ENCODE measurements around the gene ISYNA1. TPM values are rescaled to one million over a fixed set of nuclear protein-coding genes. Genes with fewer than 3 reads are reported as not detected.

Gene ISYNA1
- 27.1 to 47.3 TPM (median 45.2 TPM) in 5 replicates for total RNA-seq (2022; extraction: Qiagen RNA extraction; ENCODE audit: low read depth)

GRCh38 chr19:18437491-18438330 lies at the start of gene ISYNA1:
Gene ISYNA1, minus strand, starts transcription at chr19:18438133. Its CDS starts 154 bp downstream, at chr19:18437979.

GRCh38 chr19:18419195-18419698 lies 18.7 kb downstream of the ISYNA1 start, which contains the start of gene SSBP4:
Gene SSBP4, plus strand, starts transcription at chr19:18419398. Its CDS starts 251 bp downstream, at chr19:18419649.

GRCh38 chr19:18397242-18398202 lies 40.4 kb downstream of the ISYNA1 start, which contains the start of gene LRRC25:
Gene LRRC25, minus strand, starts transcription at chr19:18397622. Its CDS starts 659 bp downstream, at chr19:18396963.

GRCh38 chr19:18385675-18386542 lies 52.0 kb downstream of the ISYNA1 start, which contains the start of gene GDF15:
Gene GDF15, plus strand, starts transcription at chr19:18386158. Its CDS starts 32 bp downstream, at chr19:18386190.

Other genes starting within 250 kb of the ISYNA1 start
- 9.0 to 13.3 TPM (median 10.7 TPM) in 5 replicates for gene MPV17L2, start 244.9 kb downstream of the ISYNA1 start, total RNA-seq (2022; extraction: Qiagen RNA extraction; ENCODE audit: low read depth)
- 0.53 to 1.1 TPM (median 0.57 TPM) in 5 replicates for gene RAB3A, start 234.1 kb downstream of the ISYNA1 start, total RNA-seq (2022; extraction: Qiagen RNA extraction; ENCODE audit: low read depth)
- gene PDE4C, start 211.7 kb downstream of the ISYNA1 start, total RNA-seq (2022; extraction: Qiagen RNA extraction; ENCODE audit: low read depth): 0.27 to 0.50 TPM in 2 of 5 replicates, not detected in the others
- gene IQCN, start 163.7 kb downstream of the ISYNA1 start, total RNA-seq (2022; extraction: Qiagen RNA extraction; ENCODE audit: low read depth): 0.32 to 0.49 TPM (median 0.40 TPM) in 5 replicates
- 35.1 to 63.5 TPM (median 51.7 TPM) in 5 replicates for gene JUND, start 156.5 kb downstream of the ISYNA1 start, total RNA-seq (2022; extraction: Qiagen RNA extraction; ENCODE audit: low read depth)
- 228 to 256 TPM (median 239 TPM) in 5 replicates for gene LSM4, start 115.1 kb downstream of the ISYNA1 start, total RNA-seq (2022; extraction: Qiagen RNA extraction; ENCODE audit: low read depth)
- 2.6 to 3.1 TPM (median 2.6 TPM) in 5 replicates for gene PGPEP1, start 97.5 kb downstream of the ISYNA1 start, total RNA-seq (2022; extraction: Qiagen RNA extraction; ENCODE audit: low read depth)
- 30.3 to 66.7 TPM (median 56.0 TPM) in 5 replicates for gene GDF15, start 52.0 kb downstream of the ISYNA1 start, total RNA-seq (2022; extraction: Qiagen RNA extraction; ENCODE audit: low read depth)
- not detected in 5 replicates for gene LRRC25, start 40.5 kb downstream of the ISYNA1 start, total RNA-seq (2022; extraction: Qiagen RNA extraction; ENCODE audit: low read depth)
- 34.1 to 57.9 TPM (median 51.4 TPM) in 5 replicates for gene SSBP4, start 18.7 kb downstream of the ISYNA1 start, total RNA-seq (2022; extraction: Qiagen RNA extraction; ENCODE audit: low read depth)
- gene ELL, start 83.9 kb upstream of the ISYNA1 start, total RNA-seq (2022; extraction: Qiagen RNA extraction; ENCODE audit: low read depth): 3.9 to 6.1 TPM (median 5.6 TPM) in 5 replicates
- 116 to 161 TPM (median 147 TPM) in 5 replicates for gene FKBP8, start 105.4 kb upstream of the ISYNA1 start, total RNA-seq (2022; extraction: Qiagen RNA extraction; ENCODE audit: low read depth)
- gene KXD1, start 119.7 kb upstream of the ISYNA1 start, total RNA-seq (2022; extraction: Qiagen RNA extraction; ENCODE audit: low read depth): 81.6 to 108 TPM (median 102 TPM) in 5 replicates
- gene UBA52, start 133.7 kb upstream of the ISYNA1 start, total RNA-seq (2022; extraction: Qiagen RNA extraction; ENCODE audit: low read depth): 1,017 to 1,354 TPM (median 1,138 TPM) in 5 replicates
- gene REX1BD, start 150.7 kb upstream of the ISYNA1 start, total RNA-seq (2022; extraction: Qiagen RNA extraction; ENCODE audit: low read depth): 43.0 to 66.6 TPM (median 58.2 TPM) in 5 replicates
- gene CRLF1, start 168.7 kb upstream of the ISYNA1 start, total RNA-seq (2022; extraction: Qiagen RNA extraction; ENCODE audit: low read depth): 1.1 to 4.2 TPM (median 3.3 TPM) in 5 replicates
- gene TMEM59L, start 174.7 kb upstream of the ISYNA1 start, total RNA-seq (2022; extraction: Qiagen RNA extraction; ENCODE audit: low read depth): 3.8 to 6.7 TPM (median 5.8 TPM) in 5 replicates
- gene KLHL26, start 198.9 kb upstream of the ISYNA1 start, total RNA-seq (2022; extraction: Qiagen RNA extraction; ENCODE audit: low read depth): 2.4 to 4.7 TPM (median 2.9 TPM) in 5 replicates
- gene CRTC1, start 245.5 kb upstream of the ISYNA1 start, total RNA-seq (2022; extraction: Qiagen RNA extraction; ENCODE audit: low read depth): 3.2 to 5.4 TPM (median 4.1 TPM) in 5 replicates